Neural cell (in vitro differentiated cells): ENCODE results near the gene GABBR2. TPM values are rescaled to one million over a fixed set of nuclear protein-coding genes. Genes with fewer than 3 reads are reported as not detected.

Experiments used
- H2AFZ ChIP-seq: fragments of 200-600, 300-800 bp; sonication (generic), shearing (Covaris generic); 2 replicates; pipeline ENCODE4 v1.6.0; 2014; ENCODE audit warnings: low read depth, mild to moderate bottlenecking, antibody characterized with exemption, low read length, moderate library complexity
- H3F3A ChIP-seq: fragments of 200-600 bp; shearing (Covaris generic); 2 replicates; pipeline ENCODE4 v1.6.1; 2016; ENCODE audit warnings: mild to moderate bottlenecking, moderate library complexity, mixed read lengths, antibody characterized with exemption, low read length; ENCODE audit not compliant: insufficient read depth, poor library complexity, severe bottlenecking
- H3K27ac ChIP-seq: fragments of 200-600, 300-800 bp; sonication (generic), shearing (Covaris generic); 2 replicates; pipeline ENCODE4 v1.5.1; 2014; ENCODE audit warnings: mild to moderate bottlenecking, low read length, moderate library complexity
- H3K27me3 ChIP-seq: fragments of 300-800, 200-600 bp; sonication (generic), shearing (Covaris generic); 2 replicates; pipeline ENCODE4 v1.6.0; 2014; ENCODE audit warnings: mild to moderate bottlenecking, low read depth, low read length, moderate library complexity; ENCODE audit not compliant: insufficient read depth
- H3K36me3 ChIP-seq: fragments of 300-800, 200-600 bp; sonication (generic), shearing (Covaris generic); 2 replicates; pipeline ENCODE4 v1.5.1; 2014; ENCODE audit warnings: mild to moderate bottlenecking, antibody characterized with exemption, low read length, moderate library complexity; ENCODE audit not compliant: insufficient read depth
- H3K4me2 ChIP-seq: fragments of 300-800, 200-600 bp; sonication (generic), shearing (Covaris generic); 2 replicates; pipeline ENCODE4 v1.6.0; 2014; ENCODE audit warnings: mild to moderate bottlenecking, low read length
- H3K4me3 ChIP-seq: fragments of 300-800, 200-600 bp; sonication (generic), shearing (Covaris generic); 2 replicates; pipeline ENCODE4 v1.5.1; 2014; ENCODE audit warnings: mild to moderate bottlenecking, low read length, moderate library complexity
- H3K79me2 ChIP-seq: fragments of 200-600 bp; shearing (Covaris generic); replicated peaks from 2 replicates; pipeline ENCODE4 v1.6.0; 2014; ENCODE audit warnings: mild to moderate bottlenecking, low read length, moderate library complexity; ENCODE audit not compliant: insufficient read depth
- H3K9ac ChIP-seq: fragments of 300-800, 200-600 bp; sonication (generic), shearing (Covaris generic); 2 replicates; pipeline ENCODE4 v1.6.1; 2016; ENCODE audit warnings: mild to moderate bottlenecking, low read length, mixed read lengths
- H3K9me2 ChIP-seq: fragments of 200-600 bp; shearing (Covaris generic); 2 replicates; pipeline ENCODE4 v1.6.1; 2016; ENCODE audit warnings: mild to moderate bottlenecking, low read length, mixed read lengths; ENCODE audit not compliant: insufficient read depth
- H3K9me3 ChIP-seq: fragments of 200-600, 300-800 bp; sonication (generic), shearing (Covaris generic); 2 replicates; pipeline ENCODE4 v1.6.1; 2016; ENCODE audit warnings: mild to moderate bottlenecking, mixed run types, low read length, moderate library complexity, mixed read lengths
- H4K20me1 ChIP-seq: fragments of 200-600 bp; shearing (Covaris generic); 2 replicates; pipeline ENCODE4 v1.6.1; 2016; ENCODE audit warnings: mild to moderate bottlenecking, mixed run types; ENCODE audit not compliant: insufficient read depth
- EP300 ChIP-seq: fragments of 450-650 bp; conservative IDR thresholded peaks from 2 replicates; pipeline ENCODE4 v1.6.1; 2014; ENCODE audit warnings: antibody characterized with exemption, mild to moderate bottlenecking, moderate library complexity; ENCODE audit not compliant: poor library complexity, severe bottlenecking
- EZH2 ChIP-seq: fragments of 200-600, 300-800 bp; shearing (Covaris generic), sonication (generic); IDR thresholded peaks from 2 replicates; pipeline ENCODE4 v1.6.1; 2014; ENCODE audit warnings: antibody characterized with exemption, low read length, borderline replicate concordance, mild to moderate bottlenecking; ENCODE audit not compliant: insufficient read depth, poor library complexity, severe bottlenecking
- MXI1 ChIP-seq: fragments of 450-650 bp; conservative IDR thresholded peaks from 2 replicates; pipeline ENCODE4 v1.6.1; 2014; ENCODE audit warnings: antibody characterized with exemption, mild to moderate bottlenecking; ENCODE audit not compliant: poor library complexity, severe bottlenecking
- POLR2AphosphoS5 ChIP-seq: IDR thresholded peaks from 2 replicates; pipeline ENCODE4 v1.6.1; 2012
- RAD21 ChIP-seq: fragments of 450-650 bp; conservative IDR thresholded peaks from 2 replicates; pipeline ENCODE4 v1.6.1; 2014; ENCODE audit warnings: antibody characterized with exemption, mild to moderate bottlenecking, moderate library complexity
- SMC3 ChIP-seq: fragments of 450-650 bp; conservative IDR thresholded peaks from 2 replicates; pipeline ENCODE4 v1.6.1; 2014; ENCODE audit warnings: antibody characterized with exemption, mild to moderate bottlenecking, moderate library complexity; ENCODE audit not compliant: poor library complexity
- TAF1 ChIP-seq: IDR thresholded peaks from 2 replicates; pipeline ENCODE4 v1.6.1; 2012; ENCODE audit warnings: low read depth
- polyA plus RNA-seq: library from polyadenylated mRNA; depleted of rRNA; stranded (reverse); fragments of >200 nt; gene quantifications from 2 replicates; pipeline ENCODE4 v1.2.3, GENCODE V29; 2014
- TF ChIP-seq, protein P1 (sequence below): fragments of 450-650 bp; IDR thresholded peaks from 2 replicates; pipeline ENCODE4 v1.5.1; 2014; ENCODE audit warnings: antibody characterized with exemption, mild to moderate bottlenecking, moderate library complexity; ENCODE audit not compliant: poor library complexity, severe bottlenecking
- TF ChIP-seq, protein P2 (sequence below): IDR thresholded peaks from 2 replicates; pipeline ENCODE4 v1.6.1; 2012; ENCODE audit warnings: borderline replicate concordance

Gene GABBR2
- polyA plus RNA-seq, 1 donor from 2014 or later = 7.1 TPM

DNA sequence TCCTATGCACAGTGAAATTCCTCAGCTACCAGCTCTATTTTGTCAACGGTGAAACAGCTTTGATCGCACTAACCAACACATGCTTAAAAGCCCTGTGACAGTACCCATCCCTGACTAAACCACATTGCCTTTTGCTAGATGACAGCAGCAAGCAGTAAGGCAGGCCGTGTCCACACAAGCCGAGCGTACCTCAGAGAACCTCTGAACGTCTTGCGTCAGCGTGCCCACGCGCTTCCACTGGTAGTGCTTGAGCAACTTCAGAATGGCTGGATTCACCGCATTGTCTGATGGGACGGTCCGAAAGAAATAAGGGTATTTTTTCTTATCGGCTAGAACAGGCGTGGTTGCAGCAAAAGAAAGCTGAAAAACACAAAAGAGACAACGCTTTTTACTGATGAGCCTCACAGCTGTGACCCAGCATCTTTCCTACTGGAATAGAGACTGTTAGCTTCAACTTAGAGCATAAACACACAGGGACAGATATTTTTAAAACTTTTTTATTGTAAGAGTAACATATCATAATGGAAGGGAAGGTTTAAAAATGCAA, 167.0 kb downstream of the GABBR2 start:
- Histone ChIP-seq H3K9me3 (no peaks in the 10 kb centered on the region), H3K27me3 (no peaks in the 10 kb centered on the region), H2AFZ (no peak overlapping the region), H3K27ac (no peak overlapping the region), H3K9ac (no peak overlapping the region), H3K36me3 (no peaks in the 10 kb centered on the region), H3K79me2 (no peaks in the 10 kb centered on the region), H3K9me2 (no peaks in the 10 kb centered on the region), H3K4me2 (no peak overlapping the region), H3F3A (no peaks in the 10 kb centered on the region), H4K20me1 (no peaks in the 10 kb centered on the region), H3K4me3 (no peak overlapping the region)
- TF ChIP-seq SMC3 (no peak), EZH2 (no peak), POLR2AphosphoS5 (no peak), TAF1 (no peak), RAD21 (no peak), MXI1 (no peak), EP300 (no peak)
- TF ChIP-seq, protein P1, sequence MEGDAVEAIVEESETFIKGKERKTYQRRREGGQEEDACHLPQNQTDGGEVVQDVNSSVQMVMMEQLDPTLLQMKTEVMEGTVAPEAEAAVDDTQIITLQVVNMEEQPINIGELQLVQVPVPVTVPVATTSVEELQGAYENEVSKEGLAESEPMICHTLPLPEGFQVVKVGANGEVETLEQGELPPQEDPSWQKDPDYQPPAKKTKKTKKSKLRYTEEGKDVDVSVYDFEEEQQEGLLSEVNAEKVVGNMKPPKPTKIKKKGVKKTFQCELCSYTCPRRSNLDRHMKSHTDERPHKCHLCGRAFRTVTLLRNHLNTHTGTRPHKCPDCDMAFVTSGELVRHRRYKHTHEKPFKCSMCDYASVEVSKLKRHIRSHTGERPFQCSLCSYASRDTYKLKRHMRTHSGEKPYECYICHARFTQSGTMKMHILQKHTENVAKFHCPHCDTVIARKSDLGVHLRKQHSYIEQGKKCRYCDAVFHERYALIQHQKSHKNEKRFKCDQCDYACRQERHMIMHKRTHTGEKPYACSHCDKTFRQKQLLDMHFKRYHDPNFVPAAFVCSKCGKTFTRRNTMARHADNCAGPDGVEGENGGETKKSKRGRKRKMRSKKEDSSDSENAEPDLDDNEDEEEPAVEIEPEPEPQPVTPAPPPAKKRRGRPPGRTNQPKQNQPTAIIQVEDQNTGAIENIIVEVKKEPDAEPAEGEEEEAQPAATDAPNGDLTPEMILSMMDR = no peak
- TF ChIP-seq, protein P2, sequence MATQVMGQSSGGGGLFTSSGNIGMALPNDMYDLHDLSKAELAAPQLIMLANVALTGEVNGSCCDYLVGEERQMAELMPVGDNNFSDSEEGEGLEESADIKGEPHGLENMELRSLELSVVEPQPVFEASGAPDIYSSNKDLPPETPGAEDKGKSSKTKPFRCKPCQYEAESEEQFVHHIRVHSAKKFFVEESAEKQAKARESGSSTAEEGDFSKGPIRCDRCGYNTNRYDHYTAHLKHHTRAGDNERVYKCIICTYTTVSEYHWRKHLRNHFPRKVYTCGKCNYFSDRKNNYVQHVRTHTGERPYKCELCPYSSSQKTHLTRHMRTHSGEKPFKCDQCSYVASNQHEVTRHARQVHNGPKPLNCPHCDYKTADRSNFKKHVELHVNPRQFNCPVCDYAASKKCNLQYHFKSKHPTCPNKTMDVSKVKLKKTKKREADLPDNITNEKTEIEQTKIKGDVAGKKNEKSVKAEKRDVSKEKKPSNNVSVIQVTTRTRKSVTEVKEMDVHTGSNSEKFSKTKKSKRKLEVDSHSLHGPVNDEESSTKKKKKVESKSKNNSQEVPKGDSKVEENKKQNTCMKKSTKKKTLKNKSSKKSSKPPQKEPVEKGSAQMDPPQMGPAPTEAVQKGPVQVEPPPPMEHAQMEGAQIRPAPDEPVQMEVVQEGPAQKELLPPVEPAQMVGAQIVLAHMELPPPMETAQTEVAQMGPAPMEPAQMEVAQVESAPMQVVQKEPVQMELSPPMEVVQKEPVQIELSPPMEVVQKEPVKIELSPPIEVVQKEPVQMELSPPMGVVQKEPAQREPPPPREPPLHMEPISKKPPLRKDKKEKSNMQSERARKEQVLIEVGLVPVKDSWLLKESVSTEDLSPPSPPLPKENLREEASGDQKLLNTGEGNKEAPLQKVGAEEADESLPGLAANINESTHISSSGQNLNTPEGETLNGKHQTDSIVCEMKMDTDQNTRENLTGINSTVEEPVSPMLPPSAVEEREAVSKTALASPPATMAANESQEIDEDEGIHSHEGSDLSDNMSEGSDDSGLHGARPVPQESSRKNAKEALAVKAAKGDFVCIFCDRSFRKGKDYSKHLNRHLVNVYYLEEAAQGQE = no peak

DNA sequence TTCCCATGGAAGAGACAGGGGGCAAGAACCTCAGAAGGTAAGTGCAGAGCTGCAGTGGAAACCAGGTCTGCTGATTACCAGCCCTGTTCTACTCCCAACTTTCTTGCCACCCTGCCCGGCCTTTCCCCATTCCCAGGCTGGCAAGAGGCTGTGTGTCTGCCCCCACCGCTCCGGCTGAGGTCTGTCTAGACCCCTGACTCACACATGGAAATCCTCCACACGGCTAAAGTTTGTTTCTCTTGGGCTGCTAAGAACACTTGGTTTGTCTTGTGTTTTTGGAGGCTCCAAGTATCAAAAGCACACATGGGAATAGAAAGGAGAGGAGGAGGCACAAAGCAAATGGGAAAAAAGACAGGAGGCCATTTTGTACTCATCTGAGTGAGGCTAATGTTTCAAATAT, 168.3 kb downstream of the GABBR2 start:
- H3K9ac ChIP-seq = no peak overlapping the region
- TF ChIP-seq POLR2AphosphoS5 = no peak
- TF ChIP-seq, protein P1 = no peak
- TF ChIP-seq EZH2 = no peak
- TF ChIP-seq SMC3 = no peak
- TF ChIP-seq, protein P2 = no peak
- TF ChIP-seq EP300 = no peak
- TF ChIP-seq RAD21 = no peak
- no peak for TF ChIP-seq TAF1
- TF ChIP-seq MXI1 = no peak
- H3K4me2 ChIP-seq = no peak overlapping the region
- no peak overlapping the region for H3K27ac ChIP-seq
- H3K36me3 ChIP-seq = no peaks in the 10 kb centered on the region
- H3K27me3 ChIP-seq = no peaks in the 10 kb centered on the region
- H3K4me3 ChIP-seq = no peak overlapping the region
- H3K9me2 ChIP-seq = no peaks in the 10 kb centered on the region
- H2AFZ ChIP-seq = no peak overlapping the region
- H4K20me1 ChIP-seq = no peaks in the 10 kb centered on the region
- H3K9me3 ChIP-seq = no peaks in the 10 kb centered on the region
- H3K79me2 ChIP-seq = no peaks in the 10 kb centered on the region
- no peaks in the 10 kb centered on the region for H3F3A ChIP-seq
